8988T (cell line): Measurements from ENCODE around the gene SCN4A.

ENCODE experiments used
- DNase-seq: peaks from one replicate; pipeline ENCODE4 v3.0.0; 2011

Gene SCN4A

DNA sequence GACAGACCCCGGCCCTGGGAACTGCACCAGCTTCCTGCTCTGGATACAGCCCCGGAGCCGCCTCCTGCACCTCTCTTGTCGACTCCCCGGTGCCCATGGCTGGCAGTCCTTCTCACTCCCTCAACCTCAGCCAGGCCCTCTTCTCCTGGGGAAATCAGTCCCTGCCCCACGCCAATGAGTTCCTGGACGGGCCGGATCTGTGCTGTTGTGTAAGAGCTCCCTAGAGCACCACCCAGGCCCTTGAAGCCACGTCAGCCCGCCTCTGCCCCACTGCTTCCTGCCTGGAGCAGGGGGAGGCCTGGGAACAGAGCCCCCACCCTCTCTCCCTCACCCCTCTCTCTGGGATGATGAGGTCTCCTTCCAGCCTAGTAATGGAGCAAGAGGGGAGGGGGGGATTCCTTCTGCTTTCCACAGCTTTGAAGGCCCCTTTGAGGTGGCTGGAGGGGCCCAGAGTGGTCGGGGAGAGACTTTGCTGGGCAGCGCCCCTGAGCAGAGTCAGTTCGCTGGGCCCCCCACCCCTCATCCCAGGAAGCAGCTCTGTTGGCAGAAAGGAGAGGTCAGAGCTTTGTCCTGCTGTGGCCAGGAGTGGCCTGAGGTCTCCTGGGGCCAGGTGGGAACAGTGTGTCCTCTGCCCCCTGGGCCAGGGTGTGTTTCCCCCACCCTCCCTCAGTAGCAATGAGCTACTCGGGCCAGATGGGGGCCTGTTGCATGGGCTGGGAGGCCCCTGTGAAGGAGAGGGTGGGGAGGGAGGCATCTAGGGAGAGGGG, 29.2 kb upstream of the SCN4A start:
- DNase-seq = no peak

DNA sequence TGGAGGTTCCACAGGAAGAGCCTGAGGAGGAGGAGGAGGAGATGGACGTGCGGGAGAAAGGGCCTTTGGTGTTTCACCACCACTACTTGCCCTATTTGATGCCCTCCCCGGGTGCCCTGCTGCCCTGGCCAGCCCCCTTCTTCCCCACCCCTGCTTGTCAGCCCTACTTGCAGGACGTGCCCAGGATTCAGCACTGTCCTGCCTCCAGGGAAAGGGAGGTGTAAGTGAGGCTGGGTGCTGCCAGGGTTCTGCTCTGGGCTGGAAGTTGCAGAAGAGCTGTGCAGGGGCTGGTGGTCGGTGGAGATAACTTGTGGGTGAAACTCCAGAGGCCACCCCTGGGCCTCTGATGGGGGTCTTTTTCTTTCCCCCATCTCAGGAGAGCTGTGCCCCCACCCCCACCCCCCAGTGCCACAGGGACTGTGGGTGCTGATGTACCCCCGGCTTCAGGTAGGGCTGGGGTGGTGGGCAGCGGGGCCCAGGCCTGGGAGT, 28.4 kb upstream of the SCN4A start:
- DNase-seq = no peak

DNA sequence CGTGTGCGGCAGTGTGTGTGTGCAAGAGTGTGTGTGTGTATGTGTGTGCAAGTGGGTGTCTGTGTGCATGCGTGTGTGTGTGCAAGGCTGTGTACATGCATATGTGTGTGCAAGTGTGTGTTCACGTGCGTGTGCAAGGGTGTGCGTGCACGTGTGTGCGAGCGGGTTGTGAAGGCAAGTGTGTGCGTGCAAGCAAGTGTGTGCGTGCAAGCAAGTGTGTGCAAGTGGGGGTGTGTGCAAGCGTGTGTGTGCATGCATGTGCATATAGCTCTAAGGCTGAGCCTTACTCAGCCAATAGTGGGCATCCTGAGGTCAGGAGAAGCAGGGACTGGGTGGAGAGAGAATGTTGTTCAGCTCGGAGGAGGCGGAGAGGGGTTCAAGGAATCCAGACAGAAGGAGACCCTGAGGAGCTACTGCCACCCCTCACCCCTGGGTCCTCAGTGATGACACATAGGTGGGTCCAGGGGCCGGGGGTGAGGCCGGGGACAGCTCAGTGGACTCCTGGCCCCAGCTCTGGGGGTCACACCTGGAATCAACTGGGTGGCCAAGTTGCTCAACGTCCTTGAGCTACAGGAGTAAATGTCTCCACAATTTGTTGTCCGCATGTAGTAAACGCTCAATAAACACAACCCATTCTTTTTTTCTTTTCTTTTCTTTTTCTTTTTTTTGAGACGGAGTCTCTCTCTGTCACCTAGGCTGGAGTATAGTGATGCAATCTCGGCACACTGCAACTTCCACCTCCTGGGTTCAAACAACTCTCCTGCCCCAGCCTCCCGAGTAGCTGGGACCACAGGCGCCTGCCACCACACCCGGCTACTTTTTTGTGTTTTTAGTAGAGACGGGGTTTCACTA, 27.2 kb upstream of the SCN4A start:
- no peak for DNase-seq

DNA sequence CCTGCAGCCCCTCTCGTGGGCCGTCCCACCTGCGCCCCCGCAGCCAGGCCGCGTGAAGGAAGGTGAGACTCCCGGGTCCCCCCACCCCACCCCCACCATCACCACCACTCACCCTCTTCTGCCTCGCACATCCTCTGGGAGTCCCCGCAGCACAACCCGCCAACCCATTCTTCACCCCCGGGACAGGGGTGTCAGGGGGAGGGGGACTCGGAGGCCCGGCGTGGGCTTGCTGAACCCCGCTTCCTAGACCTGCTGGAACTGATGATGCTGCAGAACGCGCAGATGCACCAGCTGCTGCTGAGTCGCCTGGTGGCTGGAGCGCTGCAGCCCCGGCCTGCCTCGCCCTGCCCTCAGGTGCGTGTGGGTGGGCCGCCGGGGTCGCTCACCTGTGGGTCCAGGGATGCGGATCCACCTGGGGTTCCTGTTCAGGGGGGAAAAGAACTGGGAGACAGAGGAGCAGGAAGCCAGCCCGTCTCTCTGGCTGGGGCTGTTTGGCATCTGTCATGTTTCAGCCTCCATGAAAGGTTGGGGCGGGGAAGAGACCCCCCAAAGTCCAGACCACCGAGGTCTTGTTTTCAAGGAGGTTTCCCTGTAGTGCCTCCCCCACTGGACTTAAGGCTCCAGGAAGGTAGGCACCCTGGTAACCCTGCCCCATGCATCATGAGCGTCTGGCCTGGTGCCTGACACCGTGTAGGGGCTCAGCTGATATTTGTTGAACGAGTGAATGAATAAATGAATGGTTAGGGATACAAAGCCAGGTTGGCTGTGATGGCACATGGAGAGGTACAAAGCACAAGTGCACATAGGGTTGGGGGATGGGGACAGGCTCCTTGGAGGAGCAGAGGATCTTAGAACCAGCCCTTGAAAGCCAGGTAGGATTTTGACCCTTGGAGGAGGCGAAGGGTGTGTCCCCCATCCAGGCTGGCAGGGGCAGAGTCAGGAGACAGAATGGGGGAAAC, 26.3 kb upstream of the SCN4A start:
- no peak for DNase-seq

DNA sequence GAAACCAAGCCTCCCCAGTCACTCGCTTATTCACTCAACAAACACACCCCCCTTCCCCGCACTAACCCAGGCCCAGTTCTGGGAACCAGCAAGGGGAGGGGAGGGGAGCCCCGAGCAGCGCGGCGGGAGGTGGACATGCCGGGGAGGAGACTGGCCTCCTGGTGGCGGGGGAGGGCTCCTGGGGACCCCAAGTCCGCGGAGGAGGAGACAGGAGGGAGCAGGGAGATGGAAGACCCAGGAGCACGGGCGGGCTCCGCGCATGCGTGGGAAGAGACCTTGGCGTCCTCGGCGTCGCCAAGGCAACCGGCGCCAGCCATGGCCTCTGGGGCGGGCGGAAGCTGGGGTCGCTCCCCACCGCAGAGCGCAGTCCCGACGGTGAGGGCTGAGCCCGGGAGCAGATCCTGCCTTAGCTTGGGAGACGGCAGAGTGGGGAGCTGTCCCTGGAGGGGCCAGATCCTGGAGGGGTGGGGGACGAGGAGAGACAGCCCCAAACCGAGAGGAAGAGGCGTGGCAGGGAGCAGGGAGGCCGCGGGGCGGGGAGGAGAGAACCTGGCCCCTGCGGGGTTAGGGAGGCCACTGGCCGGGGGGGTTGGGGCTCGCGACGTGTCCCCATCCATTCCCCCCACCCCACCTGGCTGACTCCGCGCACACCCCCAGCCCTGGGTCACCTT, 25.5 kb upstream of the SCN4A start, which contains the start of gene PRR29:
Gene PRR29, plus strand, starts transcription at position 302 of the 671 bp plus-strand sequence. Its CDS starts 14 bp downstream, at position 316.
- DNase-seq = peak; percentile 75

DNA sequence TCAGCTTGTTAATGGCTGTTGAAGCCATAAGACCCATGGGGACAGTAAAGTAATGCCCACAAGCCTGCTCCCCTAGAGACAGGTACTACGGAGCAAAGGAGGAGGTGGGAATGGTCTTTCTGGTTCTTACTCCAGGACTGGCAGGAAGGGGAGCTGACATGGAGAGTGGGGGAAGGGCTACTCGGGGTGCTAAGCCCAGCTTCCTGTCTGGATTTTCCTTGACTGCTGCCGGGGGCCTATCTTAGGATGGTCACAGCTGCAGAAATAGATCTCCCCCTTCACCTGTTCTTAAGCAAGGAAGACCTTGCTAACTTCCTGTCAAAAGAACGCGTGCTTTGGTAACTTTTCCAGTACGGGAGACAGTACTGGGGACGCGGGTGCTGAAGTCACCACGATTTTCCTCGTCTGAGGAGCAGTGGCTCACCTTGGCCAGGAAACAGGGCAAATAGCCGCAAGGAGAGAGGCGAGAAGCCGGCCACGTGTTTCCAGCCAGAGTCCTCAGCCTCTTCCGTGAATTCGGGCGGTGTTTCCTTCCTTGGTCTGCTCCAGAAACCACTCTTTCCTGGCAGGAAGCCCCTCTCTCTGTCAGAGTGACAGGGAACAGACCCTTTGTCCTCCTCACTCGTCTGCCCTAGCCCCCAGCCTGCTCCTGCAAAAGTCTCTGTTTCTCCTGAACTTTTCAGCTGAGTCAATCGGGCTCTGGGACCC, 24.8 kb upstream of the SCN4A start:
- DNase-seq = no peak

DNA sequence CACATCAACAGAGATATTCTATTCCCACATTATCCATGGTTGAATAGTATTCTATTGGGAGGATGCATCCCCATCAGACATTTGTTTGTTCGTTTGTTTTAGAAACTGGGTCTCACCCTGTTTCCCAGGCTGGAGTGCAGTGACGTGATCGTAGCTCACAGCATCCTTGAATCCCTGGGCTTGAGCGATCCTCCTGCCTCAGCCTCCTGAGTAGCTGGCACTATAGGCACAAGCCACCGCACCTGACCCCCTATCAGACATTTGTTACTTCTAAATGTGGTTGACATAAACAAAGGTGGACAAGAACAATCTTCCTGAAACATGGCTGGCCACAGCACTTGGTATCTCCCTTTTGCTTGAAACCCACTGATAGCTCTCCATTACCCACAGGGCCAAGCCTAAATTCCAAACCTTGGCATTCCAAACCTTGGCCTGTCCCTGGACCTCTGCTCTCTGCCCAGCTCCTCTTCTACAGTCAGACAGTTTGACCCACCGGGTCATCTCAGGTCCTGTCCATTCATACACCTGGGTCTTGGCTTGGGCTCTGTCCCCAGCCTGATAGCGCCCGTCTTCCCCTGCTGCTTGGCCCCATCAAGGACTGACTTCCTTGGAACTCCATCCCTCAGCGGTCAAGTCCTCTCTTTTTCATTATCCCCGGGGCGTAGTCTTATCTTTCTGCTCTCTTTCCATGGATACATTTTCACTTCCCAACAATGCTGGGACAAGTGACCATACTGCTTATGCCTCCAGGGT, 23.9 kb upstream of the SCN4A start:
- no peak for DNase-seq

DNA sequence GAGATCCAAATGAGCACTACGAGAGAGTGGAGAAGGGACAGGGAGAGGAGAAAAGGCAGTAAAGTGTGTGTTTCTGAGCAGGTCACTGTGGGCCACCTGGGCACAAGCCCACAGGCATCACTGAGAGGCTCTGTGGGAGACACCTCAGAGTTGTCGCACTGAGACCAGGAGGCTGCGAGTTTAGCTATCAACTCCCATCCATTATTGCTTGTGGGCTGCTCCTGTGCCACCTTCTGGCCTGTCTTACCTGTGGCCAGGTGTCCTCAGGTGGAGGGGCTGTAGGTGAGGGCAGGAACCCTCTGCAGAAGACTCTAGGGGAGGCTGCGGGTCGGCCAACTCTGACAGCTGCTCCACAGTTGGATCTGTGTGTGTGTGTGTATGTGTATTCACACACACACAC, 22.9 kb upstream of the SCN4A start:
- no peak for DNase-seq

DNA sequence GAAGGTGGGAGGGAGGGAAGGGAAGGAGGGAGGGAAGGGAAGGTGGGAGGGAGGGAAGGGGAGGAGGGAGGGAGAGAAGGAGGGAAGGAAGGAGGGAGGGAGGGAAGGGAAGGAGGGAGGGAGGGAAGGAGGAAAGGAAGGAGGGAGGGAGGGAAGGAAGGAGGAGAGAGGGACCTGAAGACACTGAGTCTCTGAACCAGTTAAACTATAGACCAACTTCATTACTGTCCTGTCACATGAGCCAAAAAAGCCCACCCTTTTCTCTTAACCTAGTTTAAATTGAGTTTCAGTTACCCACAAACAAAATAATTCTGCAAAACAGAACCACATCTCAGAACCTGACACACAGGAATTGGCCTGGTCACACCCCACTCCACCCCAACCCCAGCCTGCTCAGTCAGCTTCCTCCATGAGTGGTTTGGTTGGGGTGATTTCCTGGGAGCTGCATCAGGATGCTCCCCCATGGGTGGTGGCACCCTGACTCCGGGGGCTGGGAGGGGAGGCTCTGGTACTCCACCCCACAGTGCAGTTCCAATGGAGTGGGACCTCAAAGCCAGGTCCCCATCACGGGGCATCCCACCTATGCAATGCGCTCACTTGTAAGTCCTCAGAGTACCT, 20.8 kb upstream of the SCN4A start:
- DNase-seq = no peak

DNA sequence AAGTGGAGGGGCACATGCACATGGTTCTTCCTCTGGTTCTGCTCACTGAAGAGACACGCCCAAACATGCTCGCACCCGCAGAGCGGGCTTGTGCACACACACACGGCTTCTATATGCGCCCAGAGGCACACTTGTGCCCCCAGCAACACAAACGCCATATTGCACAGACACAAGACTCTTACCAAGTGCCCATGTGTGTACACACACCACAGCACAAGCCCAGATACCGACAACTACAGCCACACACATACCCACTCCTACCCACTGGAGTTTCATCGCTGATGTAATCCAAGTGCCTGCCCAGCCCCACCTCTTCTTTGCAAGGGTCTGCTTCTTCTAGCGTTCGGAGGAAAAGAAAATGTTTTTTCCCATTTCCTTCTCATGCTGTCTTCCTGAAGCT, 18.9 kb upstream of the SCN4A start:
- DNase-seq = no peak

DNA sequence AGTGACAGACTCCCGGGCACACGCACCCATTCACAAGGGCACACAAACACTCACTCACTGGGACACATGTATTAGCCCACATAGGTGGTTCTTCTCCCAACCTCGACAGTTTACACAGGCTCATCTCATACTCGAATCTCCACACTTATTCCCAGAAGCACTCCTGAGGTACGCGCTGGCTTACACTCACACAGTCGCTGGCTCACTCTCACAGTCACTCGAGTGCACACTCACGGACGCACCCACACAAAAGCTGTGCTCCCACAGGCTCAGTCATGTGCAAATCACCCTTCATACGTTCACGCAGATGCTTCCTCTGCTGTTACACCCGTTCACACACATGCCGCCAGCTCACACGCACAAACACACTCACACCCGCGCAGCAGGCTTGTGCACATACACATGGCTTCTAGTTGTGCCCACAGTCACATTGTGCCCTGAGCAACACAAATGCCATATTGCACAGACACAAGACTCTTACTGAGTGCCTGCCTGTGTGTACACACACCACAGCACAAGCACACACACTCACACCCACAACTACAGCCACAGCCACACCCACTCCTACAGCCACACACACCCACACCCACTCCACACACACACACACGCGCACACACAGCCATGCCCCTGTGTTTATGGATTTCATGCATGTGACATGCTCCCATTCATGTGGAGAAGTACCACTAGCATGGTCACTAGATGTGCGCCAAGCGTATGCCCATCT, 17.1 kb upstream of the SCN4A start:
- no peak for DNase-seq

DNA sequence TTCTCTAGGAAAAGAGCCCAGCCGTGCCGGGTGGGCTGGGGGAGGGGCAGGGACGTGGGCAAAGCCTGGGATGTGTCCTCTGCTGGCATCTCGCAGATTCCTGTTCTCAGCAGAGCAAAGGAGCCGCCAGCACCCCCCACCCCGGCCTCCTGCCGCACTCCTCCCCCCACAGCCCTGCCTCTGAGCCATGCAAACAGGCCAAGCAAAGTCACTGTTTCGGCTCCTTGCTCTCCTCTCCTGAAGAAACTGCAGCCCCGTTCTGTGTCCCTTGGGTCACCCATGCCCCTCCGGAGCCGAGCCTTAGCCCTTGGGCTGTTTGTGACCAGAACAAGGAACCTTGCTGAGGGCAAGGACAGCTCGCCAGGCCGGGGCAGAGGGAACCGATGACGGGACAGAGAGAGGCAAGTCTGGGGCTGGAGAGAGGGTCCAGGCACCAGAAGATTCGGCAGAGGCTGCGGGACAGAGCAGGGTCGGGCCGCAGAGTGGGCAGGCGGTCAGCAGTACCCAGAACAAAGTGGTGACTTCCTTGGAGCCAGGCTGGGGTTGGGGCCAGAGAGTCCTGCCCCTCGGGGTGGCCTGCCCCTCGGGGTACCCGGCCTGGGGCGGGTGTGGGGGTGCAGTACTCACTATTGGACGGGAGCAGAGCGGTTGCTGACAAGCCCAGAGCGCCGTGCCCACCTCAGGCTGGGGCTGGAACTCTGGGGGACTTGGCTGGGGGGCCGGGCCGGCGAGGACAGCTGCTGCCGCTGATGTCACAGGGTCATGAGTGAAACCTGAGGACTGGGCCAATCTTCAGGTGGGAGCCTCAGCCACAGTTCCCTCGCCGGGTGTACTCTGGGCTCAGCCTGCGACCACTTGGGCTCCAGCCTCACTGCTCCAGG, 16.3 kb upstream of the SCN4A start:
- DNase-seq = no peak

DNA sequence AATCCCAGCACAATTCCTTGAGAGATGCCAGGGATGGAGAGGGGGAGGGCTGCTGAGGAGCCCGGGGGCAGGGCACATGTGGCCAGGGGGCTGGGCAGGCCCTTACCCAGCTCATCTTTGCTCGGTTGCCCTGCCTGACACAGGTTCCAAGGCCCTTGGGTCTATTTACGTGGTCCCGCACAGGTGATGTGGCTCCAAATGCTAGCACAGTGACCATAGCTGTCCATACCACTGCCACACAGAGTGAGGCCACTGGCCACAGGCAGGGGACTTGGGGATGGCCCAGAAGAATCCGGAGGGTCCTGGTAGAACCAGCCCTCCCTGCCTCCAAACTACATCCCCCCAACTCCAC, 15.4 kb upstream of the SCN4A start:
- DNase-seq = no peak

DNA sequence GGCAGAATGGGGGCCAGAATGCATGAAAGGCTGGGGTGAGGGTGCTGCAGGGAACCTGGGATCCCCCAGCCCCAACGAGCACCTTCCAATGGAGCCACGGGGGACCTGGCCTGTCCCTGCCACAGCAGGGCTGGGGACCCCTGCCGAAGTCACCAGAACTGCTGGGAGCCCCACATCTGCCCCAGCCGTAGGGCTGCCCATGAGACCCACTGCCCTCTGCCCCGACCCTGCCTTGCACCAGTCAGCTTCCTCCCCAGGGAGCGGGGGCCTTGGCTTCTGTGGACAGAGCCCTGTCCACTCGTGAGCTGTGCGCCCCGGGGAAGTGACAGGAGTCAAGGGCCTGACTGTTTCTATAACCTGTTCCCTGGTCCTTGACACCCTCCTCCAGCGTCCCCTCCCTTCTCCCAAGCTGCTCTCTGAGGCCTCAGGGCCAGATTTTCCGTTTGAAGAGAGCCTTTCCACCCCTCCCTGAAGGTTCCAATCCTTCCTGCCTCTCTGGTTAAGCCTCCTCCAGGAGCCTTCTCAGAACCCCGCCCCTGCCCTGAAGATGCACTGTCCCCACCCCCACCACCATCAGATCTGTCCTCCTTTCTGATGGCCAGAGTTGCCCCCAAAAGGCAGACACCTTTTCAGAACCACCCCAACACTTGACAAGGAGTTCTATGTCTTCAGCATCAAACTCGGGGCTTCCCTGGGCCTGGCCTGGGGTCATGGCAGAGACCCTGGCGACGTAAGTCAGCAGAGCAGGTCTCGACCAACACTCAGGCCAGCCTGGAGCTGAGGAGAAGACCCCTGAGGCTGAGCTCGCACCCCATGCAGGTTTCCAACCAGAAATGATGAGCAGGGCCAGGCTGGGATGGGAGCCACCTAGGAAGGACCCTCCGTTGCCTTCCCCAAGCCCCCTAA, 14.8 kb upstream of the SCN4A start:
- DNase-seq = no peak

DNA sequence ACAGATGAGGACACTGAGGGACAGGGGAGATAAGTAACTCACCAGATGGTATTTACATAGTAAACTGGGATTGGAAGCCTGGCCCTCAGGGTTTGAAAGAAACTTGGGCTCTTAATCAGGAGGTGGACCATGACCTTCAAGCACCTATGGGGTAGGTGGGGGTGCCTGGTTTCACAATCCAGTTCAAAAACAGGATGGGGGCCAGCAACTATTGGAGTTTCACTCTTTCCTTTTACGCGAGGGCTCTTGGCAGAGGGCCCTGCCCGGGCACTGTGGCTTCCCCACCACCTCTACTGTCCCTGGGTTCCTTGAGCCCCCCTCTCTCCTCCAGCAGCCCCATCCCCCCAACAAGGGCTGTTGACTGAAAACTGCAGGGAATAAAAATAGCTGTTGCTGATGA, 14.1 kb upstream of the SCN4A start:
- DNase-seq = no peak

DNA sequence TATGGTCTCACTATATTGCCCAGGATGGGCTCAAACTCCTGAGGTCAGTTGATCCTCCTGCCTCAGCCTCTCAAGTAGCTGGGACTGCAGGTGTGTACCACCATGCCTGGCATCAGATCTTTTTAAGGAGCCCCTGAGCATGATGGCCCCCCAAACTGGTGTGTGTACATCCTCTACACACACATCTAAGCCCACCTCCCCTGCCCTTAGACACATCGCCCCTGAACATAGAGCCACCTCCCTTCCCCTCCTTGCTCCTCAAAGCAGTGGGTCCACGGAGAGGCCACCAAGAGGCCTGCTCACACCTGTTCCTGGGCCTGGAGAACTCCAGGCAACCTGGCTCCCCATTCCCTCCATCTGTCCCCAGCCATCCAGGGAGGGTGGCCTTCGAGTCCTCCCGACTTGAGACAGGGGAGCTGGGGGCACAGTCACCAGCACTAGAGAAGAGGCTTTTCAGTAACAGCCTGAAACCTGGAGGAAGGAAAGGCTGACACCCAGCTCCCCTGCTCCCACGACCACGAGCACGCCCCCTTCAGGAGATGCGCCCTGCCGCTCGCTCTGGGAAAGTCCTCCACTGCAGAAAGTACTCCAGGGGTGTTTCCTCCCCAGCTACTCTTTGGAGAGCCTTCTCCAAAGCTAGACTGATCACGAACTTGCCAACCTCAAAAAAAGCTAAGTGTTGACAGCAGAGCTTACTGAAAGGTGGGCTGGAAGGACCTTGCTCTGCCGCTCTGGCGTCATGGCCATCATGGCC, 12.8 kb upstream of the SCN4A start:
- no peak for DNase-seq
